Islet of Langerhans (tissue), 1 donor: ENCODE measurements around the gene ESPNL.
"Not testable (repeated sequence)": the region's sequence is repeated elsewhere in the genome, so short reads cannot be mapped to it uniquely, and the experiment has no call there.

Experiments used
- FAIRE-seq: peaks from one replicate; lab custom pipeline; 2011; peaks lifted over from hg19 to GRCh38; lab: Jason Lieb, UNC

ESPNL gene

DNA sequence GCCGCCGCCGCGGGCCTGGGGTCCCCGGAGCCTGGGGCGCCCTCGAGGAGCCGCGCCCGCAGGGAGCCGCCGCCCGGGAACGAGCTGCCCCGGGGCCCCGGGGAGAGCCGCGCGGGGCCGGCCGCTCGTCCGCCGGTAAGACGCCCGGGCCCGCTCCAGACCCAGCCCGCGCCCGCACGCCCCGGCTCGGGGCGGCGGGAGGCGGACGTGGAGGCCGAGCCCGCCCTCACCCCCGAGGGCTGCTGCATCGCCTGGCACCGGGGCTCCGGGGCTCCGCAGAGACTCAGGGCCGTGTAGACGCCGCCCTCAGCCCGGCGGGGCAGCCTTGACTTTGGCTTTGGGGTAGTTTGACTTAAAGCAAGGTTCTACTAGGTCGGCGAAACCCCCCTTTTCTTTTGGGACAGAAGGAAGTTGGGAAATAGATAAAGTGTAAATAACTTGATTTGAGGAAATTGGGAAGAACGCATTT, 59.0 kb downstream of the ESPNL start:
- no peak for FAIRE-seq

DNA sequence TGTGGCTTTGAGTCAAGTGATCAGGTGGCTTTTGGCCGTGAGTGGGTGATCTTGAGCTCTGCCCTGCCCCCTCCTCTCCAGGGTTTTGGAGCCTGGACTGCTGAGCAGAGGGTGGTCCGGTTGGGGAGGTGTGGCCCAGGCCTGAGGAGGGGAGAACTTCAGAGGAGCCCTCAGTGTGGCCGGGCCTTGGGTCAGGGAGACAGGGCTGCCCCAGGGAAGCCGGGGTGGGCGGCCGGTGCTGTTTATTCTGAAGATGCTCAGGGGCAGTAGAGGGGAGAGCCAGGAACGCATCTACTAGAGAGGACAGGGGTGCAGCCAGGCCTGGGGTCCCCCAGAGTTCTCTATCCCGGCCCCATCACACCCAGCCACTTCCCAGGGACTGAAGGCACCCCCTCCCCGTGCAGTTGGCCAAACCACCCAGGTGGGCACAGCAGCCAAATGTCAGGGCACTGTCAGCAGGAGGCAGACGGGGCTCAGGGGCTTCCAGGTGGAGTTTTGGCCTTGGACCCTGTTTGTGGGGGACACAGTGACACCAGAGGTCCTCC, 59.6 kb downstream of the ESPNL start:
- FAIRE-seq: no peak

DNA sequence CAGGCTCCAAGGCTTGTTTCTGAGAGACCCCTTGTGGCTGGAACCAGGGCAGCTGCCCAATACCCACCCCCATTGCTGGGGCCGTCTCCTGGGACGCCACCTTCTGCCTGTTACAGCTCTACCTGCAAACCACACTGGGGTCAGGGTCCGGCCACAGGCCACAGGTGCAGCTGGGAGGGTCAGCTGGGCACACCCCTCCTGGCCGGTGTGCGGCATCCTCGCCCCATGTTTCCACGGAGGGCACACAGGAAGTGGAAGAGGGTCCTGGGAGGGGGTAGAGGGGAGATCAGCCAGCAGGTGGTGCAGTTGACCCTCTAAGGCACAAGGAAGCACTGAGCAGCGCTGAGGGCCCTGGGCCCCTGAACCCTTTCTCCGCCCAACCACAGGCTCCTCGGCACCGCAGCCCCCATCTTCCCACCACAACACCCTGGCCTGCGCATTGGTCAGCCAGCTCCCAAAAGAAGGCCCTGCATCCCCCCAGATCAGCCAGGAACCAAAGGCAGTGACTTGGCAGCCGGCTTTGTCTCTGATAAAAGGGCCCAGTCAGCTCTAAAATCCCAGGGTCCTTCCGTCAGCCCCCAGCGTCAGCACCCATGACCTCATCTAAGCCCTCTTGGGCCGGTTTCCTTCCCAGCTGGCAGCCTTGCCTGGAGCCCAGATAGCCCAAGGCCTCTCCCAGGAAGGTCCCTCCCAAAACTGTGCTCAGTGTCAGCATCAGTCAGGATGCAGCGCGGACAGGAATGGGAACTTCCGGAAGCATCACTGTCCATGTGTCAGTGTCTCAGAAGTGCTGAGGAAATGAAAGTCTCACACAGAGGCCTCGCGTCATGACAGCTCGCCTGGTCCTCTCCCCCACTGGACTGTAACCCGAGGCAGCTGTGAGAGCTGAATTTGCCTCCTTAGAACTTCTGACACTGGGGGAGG, 60.3 kb downstream of the ESPNL start:
- FAIRE-seq: no peak

DNA sequence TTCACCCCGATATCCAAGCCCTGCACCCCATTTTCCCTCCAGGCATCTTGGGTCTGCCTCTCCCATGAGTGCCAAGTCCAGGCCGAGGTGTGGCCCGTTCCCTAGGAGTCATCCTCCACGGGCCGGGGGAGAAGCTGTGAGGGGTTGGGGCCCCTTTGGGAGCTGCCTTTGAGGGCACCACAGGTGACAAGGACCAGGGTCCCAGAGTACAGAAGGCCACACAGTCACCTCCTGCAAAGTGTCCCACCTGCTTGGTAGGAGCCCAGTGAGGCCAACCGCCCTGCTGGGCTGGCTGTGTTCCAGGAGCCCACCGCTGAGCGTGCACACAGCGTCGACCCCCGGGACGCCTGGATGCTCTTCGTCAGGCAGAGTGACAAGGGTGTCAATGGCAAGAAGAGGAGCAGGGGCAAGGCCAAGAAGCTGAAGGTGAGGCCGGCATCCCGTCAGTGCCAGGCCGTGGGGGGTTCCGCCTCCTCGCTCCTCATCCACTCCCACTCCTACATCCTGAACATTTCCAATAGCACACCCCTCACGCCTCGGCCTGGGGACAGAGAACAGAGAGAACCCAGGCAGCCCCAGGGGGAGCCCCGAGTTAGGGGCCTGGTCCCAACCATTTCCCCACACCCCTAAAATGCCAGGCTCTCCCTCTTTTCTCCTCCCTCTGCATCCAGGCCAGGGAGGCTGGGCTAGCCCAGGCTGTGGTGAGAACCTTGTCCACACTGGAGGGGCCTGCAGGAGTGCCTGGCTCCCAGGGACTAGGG, 61.3 kb downstream of the ESPNL start:
- no peak for FAIRE-seq

DNA sequence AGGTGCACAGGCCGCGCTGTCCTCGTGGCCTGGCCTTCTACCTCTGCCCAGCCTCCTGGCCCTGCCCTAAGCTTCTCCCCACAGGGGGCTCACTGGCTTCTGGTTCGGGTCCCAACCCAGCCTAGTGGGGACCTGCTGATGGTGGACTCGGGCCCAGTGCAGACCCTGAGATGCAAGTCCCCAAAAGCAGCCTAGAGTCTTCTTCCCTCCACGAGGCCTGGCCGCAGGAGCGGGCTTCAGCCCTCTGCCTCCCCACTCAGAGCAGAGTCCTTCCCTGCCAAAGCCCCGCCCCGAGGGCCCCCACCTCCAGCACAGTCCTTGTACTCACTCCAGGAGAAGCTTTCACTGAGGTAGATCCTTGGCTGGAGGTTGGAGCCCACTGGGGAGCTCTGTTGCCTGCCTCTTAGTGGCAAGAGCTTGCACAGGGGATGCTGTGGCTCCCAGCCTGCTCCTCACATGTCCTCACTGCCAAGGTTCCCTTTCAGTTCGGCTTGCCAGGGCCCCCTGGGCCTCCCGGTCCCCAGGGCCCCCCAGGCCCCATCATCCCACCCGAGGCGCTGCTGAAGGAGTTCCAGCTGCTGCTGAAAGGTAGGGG, 62.2 kb downstream of the ESPNL start:
- FAIRE-seq: no peak

DNA sequence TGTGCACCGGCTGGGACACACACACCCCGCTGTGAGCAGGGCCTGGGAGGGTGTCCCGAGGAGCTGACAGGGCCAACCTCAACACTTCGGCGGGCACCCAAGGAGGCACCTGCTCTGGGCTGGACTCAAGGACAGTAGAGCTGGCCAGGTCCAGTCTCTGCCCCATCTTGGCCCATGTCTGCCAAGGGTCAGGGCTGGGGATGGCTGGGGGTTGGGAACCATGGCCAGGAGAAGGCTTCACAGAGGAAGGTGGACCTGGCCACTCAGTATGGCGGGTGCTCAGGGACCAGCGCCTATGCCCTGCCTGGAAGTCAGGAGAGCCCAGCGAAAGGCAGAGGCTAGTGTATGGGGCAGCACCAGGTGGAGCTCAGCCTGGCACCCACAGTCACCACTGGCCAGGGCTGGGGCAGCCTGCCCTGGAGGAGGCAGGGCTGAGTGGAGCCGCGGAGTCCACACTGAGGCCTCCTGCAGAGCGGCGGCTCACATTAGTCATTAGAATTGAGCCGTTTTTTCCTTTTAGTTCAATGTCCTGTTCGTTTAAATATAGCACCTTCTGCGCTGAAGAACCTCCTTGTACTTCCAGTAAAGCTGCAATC, 62.8 kb downstream of the ESPNL start:
- FAIRE-seq: no peak

DNA sequence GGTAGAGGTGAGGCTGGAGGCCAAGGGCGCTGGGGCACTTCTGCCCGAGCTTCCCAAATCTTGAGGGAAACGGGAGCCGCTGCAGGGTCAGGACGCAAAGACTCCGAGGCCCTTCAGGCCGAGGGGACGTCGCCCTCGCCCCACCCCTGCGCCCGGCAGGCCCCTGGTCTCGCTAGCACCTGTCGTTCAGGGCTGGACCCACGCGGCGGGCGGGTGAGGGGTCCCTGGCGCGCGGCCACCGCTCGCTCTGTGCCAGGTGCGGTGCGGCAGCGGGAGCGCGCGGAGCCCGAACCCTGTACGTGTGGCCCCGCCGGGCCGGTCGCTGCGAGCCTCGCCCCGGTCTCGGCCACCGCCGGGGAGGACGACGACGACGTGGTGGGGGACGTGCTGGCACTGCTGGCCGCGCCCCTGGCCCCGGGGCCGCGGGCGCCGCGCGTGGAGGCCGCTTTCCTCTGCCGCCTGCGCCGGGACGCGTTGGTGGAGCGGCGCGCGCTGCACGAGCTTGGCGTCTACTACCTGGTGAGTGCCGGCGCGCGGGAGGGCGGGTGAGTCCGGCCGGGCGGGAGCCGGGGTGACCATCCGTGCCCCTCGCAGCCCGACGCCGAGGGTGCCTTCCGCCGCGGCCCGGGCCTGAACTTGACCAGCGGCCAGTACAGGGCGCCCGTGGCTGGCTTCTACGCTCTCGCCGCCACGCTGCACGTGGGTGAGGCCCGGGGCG, 63.5 kb downstream of the ESPNL start:
- FAIRE-seq: no peak

DNA sequence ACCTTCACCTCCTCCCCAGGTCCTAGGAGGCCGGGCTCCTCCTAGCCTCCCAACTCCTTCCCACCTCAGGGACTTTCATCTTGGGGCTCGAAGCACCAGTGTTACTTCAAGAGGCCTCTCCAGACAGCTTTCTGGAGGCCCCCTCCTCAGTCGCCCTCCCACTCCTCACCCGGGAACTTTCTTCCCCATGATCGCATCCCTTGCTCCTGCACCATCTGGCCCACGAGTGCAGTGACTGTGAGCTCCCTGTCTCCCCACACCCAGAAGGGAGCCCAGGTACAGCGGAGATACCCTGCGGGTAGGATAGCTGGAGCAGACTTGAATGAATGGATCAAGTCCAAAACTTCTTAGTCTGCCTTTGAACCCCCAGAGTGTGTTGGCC, 64.8 kb downstream of the ESPNL start:
- no peak for FAIRE-seq

DNA sequence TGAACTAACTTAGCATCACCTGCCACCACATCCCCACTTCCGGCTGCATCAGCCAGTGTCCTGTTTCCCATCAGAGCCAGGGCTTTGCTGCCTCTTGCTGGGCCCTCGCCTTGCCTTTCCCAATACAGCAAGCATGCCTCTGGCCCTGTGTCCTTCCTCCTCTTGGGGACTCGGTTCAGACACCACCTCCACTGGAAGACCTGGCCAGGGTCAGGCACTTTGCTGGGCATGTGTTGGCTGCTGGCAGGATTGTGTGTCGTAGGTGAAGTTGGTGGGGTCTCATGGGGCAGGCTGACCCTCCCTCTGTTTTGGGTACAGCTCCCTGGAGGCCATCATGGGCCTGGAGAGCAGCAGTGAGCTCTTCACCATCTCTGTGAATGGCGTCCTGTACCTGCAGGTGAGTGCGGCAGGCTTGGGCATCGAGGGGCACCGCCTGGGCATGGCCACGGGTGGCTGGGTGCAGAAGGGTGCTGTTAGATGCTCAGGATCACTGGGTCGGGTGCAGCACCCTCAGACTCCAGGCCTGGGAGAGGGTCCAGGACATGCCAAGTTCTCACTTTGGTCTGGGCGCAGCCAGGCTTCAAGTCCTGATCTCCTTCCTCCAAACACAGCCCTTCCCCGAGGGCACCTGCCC, 65.3 kb downstream of the ESPNL start:
- FAIRE-seq: no peak

DNA sequence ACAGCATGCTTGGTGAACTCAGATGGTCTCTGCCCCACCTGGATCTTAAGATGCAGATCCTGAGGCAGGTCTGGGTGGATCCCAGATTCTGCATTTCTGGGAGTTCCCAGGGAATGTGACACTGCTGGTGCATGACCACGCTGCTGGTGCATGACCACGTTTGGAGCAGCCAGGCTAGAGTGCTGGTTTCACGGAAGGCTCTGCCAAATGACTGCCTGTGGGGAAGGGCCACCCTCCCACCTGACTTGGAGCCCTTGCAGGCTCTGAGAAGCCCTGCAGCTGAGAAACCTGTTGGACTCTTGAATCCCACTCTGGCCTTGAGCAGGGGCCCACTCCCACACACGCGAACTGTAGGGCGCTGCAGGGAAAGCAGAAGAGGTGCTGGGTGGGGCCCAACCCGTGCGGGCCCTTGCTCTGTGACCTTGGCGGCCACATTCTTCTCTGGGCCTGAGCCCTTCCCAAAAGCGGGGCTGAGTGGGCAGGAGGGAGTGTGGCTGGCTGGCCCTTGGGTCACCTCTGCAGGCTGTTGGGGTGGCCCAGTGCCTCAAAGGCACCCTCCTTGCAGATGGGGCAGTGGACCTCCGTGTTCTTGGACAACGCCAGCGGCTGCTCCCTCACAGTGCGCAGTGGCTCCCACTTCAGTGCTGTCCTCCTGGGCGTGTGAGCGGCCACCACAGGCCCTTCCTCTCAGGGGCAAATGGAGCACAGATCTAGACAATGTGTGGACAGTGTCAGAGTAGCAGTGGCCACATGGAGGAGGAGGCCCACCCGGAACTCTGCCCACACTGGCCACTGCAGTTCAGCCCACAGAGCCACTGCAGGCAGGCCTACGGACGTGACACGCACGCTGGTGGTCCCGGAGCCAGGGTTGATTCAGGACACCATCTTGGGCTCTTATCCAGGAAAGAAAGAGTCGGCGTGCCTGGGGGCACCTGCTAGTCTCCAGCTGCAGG, 66.5 kb downstream of the ESPNL start:
- FAIRE-seq: no peak

DNA sequence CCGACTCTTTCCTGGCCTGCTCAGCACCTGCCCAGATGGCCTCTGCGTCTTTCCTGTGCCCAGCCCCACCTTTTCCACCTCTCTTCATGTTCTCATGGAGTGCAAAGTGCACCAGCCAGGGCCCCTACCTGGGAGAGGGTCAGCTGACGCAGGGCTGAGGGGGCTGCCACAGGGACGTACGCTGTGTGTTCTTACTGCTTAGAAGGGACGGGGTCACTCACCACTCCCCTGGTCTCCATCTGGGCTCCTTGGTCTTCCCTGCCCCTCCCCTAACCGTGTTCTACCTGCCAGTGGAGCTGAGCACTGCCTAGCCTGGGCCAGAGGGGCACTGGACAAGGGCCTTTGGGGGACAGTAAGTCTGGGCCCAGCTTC, 67.2 kb downstream of the ESPNL start:
- no peak for FAIRE-seq

DNA sequence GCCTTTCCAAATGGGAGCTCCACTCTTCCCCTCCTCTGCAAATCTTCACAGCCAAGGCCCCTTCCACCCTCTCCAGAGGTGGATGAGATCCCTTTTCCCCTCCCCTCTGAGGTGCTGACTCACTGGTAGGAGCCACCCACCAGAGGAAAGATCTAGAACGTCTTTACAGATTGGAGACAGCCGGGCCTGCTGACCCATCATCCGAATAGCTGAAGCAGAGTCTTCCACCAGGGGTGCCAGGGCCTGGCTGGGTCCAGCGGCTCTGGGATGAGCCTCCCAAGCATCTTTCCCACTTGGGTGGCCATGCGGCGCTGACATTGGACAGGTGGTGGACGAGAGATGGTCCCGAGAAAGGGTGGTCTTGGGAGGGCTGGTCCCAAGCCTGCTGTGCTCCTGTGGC, 67.6 kb downstream of the ESPNL start:
- no peak for FAIRE-seq

DNA sequence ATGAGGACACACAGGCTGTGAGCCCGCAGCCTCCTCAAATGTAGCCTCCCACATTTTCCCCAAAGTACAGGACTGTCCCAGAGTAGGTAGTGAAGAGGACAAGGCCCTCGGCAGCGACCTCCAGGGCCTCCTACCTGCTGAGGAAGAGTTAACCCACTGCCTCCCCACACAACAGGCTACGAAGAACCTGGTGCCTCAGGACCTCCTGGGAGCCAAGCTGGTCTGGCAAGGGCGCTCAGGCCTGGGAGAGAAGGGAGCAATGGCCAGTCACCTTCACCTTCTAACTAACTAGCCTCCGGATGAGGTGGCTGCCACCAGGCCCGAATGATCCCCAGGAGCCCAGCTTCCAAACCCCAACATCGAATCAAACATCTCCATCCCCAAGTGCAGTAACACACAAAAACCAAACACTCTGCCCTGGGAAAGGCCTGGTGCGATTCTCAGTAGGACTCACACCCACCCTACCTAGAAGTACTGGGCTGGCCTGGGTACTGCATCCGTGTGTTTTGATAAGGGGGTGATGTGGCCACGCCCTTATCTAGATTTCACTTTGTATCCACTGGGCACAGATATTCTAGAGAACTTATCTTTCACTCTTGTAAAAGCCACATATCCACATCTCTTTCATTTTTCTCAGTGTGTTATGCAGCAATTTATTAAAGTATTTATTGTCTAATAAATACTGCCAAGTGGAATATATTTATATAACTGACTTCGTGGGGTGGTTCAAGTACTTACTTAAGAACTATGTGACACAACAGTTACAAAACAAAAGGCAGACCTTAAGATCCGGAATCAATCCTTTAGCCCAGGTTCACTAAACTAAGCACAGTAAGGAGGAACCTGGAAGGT, 68.3 kb downstream of the ESPNL start:
- no peak for FAIRE-seq

DNA sequence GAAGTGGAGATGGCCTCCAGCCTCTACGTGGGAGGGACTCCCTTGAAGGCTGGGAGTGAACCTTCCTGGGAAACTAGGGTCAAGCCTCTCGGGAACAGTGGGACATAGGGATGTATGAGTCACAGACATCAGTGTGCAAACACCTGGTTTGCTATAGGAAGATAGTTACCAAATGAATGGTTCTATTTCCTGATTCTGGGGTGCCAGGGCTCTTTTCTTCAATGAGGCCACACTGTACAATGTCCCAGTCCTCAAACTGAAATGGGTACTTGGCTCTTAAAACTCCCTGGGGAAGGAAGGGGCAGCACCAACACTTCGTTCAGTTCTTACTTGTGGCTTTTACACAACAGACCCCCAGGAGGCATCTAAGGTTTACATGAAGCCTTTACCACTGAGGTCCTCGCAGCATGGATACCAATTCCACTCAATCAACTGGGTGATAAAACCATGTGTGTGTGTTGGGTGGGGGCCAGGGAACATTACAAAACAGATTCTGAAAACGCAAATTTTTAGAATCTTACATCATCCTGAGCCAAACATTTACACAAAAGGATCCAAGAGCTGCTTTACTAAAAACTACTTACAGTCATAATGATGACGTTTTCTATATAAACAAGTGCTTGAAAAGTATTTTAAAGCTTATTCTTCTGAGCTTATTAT, 69.0 kb downstream of the ESPNL start:
- FAIRE-seq: no peak

DNA sequence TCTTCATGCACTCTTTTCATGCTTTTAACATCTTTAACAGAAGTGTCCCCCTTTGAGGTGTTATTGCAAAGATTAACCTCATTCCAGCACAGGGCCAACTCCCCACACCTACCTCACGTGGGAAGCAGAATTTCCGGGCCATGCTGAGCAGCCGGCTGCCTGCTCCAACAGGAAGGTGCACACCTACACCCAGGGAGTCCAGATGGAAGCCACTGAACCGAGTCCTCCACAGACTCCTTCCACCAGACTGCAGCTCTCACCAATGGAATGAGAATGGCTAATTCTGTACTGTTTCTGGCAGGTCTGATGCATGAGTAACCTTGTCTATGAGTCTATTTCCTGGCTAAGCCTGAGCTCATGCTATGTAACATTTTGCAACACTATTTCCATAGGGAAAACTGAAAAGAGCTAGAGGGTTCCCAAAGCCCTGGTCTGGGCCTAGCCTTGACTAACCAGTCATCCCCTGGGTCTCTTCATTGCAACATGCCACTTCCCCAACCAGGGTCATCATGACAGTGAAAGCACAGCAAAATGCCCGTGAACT, 69.6 kb downstream of the ESPNL start:
- FAIRE-seq: no peak

DNA sequence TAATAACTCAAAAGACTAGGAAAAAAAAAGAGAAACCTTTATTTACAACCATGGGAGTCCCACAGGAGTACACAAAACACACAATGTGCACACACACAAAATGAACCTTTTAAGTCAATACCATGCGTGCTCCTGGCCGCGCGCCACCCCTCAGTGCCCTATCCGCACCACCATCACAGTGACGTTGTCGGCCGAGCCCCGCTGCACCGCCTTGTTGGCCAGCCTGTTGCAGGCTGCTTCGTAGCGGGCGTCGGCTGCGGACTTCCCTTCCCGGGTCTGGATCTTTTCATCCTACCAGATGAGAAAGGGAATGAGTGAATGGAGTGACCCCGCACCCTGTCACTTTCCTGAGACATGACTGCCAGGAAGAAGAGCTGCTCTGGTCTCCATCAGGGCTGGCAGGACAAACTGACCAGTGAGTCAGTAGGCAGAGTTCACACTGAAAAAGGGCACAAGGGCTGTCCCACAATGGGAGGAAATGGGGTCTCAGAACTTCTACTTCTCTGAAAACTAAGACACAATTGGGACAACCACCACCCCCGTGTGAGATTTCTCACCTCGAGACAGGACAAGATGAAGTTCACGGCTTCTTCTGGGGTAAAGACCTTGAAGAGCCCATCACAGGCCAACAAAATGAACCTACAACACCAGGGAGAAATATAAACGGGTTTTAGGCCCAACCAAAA, 70.4 kb downstream of the ESPNL start:
- FAIRE-seq: no peak

DNA sequence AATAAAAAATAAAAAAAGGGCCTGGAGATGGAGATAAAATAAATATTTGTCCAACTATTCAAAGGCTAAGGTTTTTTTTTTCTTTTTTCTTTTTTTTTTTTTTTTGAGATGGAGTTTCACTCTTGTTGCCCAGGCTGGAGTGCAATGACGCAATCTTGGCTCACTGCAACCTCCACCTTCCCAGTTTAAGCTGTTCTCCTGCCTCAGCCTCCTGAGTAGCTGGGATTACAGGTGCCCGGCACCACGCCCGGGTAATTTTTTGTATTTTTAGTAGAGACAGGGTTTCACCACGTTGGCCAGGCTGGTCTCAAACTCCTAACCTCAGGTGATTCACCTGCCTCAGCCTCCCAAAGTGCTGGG, 70.9 kb downstream of the ESPNL start:
- FAIRE-seq: not testable (repeated sequence)
